HCT116 (cell line): ENCODE data around the gene PRKN. TPM values are rescaled to one million over a fixed set of nuclear protein-coding genes. Genes with fewer than 3 reads are reported as not detected.

Experiments used
- ATAC-seq: fragments of 200-7000 bp; cut with Tn5 transposase; 2 replicates; pipeline ENCODE4 v1.9.1; 2020; ENCODE audit warnings: mild to moderate bottlenecking, moderate library complexity
- BruUV-seq: library from RNA; stranded (reverse); fragments of 400-500 nt; replicated peaks from 2 replicates; lab custom pipeline; 2021; lab: Mats Ljungman, UMichigan
- CTCF ChIA-PET: fragments of 300-600 bp; sonication (Branson Sonifier 250); formaldehyde crosslinking; loops from one replicate; lab custom pipeline; 2021; ENCODE audit warnings: antibody characterized with exemption; lab: Charles Lee
- POLR2A ChIA-PET: fragments of 300-600, 350-600 bp; sonication (Branson Sonifier 250); formaldehyde crosslinking; loops from one replicate; lab custom pipeline; 2021; ENCODE audit warnings: antibody characterized with exemption; lab: Charles Lee
- RAD21 ChIA-PET, 2 experiments: fragments of 300-600 bp; sonication (Branson Sonifier 250); formaldehyde crosslinking; loops; one replicate each; lab custom pipeline; 2023; ENCODE audit warnings: low total read pairs in 2 of 2; ENCODE audit not compliant: uncharacterized antibody in 2 of 2, unreplicated experiment in 2 of 2, low non-redundant PET in 1 of 2; lab: Charles Lee
- DNase-seq: peaks from one replicate; pipeline ENCODE4 v3.0.0-alpha.2; 2010; ENCODE audit warnings: low read depth, low spot score
- H2AFZ ChIP-seq: fragments of 200-600 bp; shearing (Covaris generic), sonication (generic); 2 replicates; pipeline ENCODE4 v1.6.1; 2017; ENCODE audit warnings: low read depth, mixed run types, mixed read lengths, antibody characterized with exemption, low read length; ENCODE audit not compliant: poor library complexity, severe bottlenecking
- H3K27ac ChIP-seq: 2 replicates; pipeline ENCODE4 v1.5.1; 2012; ENCODE audit warnings: low read depth, low read length
- H3K27me3 ChIP-seq: fragments of 200-600 bp; sonication (generic); 2 replicates; pipeline ENCODE4 v1.6.1; 2016; ENCODE audit warnings: mixed run types, low read length, mixed read lengths; ENCODE audit not compliant: insufficient read depth
- H3K36me3 ChIP-seq, 2 experiments: fragments of 200-500 bp in 1 of 2; fragments of 200-600 bp in 1 of 2; sonication (Bioruptor generic) in 1 of 2; sonication (generic) in 1 of 2; 2 replicates each; pipeline versions ENCODE4 v1.5.1 to v1.6.1; 2014 to 2016; ENCODE audit warnings: low read length in 2 of 2, inconsistent platforms in 1 of 2, mixed read lengths in 1 of 2, mixed run types in 1 of 2; ENCODE audit not compliant: insufficient read depth in 2 of 2, control insufficient read depth in 1 of 2
- H3K4me1 ChIP-seq, 2 experiments: fragments of 200-600 bp in 1 of 2; sonication (generic) in 1 of 2; 2 replicates each; pipeline versions ENCODE4 v1.5.1 to v1.6.1; 2012 to 2017; ENCODE audit warnings: low read length in 2 of 2, inconsistent platforms in 1 of 2, mild to moderate bottlenecking in 1 of 2, mixed read lengths in 1 of 2, mixed run types in 1 of 2, moderate library complexity in 1 of 2; ENCODE audit not compliant: insufficient read depth in 2 of 2, control insufficient read depth in 1 of 2
- H3K4me2 ChIP-seq: fragments of 200-600 bp; sonication (generic); 2 replicates; pipeline ENCODE4 v1.6.1; 2017; ENCODE audit warnings: mixed run types, low read length, mixed read lengths
- H3K4me3 ChIP-seq, 2 experiments: fragments of 200-600 bp in 1 of 2; sonication (generic) in 1 of 2; replicated peaks in 1 of 2; 2 replicates each; pipeline ENCODE4 v1.5.1; 2011 to 2016; ENCODE audit warnings: low read length in 2 of 2, control low read depth in 1 of 2, low read depth in 1 of 2, mild to moderate bottlenecking in 1 of 2, mixed read lengths in 1 of 2, mixed run types in 1 of 2
- H3K79me2 ChIP-seq: fragments of 200-600 bp; sonication (generic); 2 replicates; pipeline ENCODE4 v1.6.1; 2017; ENCODE audit warnings: mild to moderate bottlenecking, mixed run types, low read length, moderate library complexity, mixed read lengths; ENCODE audit not compliant: insufficient read depth
- H3K9ac ChIP-seq: fragments of 200-600 bp; sonication (generic); 2 replicates; pipeline ENCODE4 v1.6.1; 2016; ENCODE audit warnings: low read length, mixed read lengths
- H3K9me2 ChIP-seq: fragments of 200-600 bp; sonication (generic), shearing (Covaris generic); 2 replicates; pipeline ENCODE4 v1.6.1; 2017; ENCODE audit warnings: mixed run types, mild to moderate bottlenecking, moderate library complexity; ENCODE audit not compliant: insufficient read depth
- H3K9me3 ChIP-seq, 2 experiments: fragments of 200-500 bp in 1 of 2; fragments of 200-600 bp in 1 of 2; sonication (Bioruptor generic) in 1 of 2; sonication (generic) in 1 of 2; 2 replicates each; pipeline ENCODE4 v1.6.1; 2014 to 2017; ENCODE audit warnings: low read length in 2 of 2, mixed read lengths in 2 of 2, inconsistent platforms in 1 of 2, low read depth in 1 of 2, mild to moderate bottlenecking in 1 of 2, mixed run types in 1 of 2, moderate library complexity in 1 of 2; ENCODE audit not compliant: control insufficient read depth in 1 of 2, insufficient read depth in 1 of 2
- H4K20me1 ChIP-seq: fragments of 200-600 bp; sonication (generic), shearing (Covaris generic); 2 replicates; pipeline ENCODE4 v1.6.1; 2017; ENCODE audit warnings: mixed run types, mild to moderate bottlenecking, moderate library complexity; ENCODE audit not compliant: insufficient read depth
- CTCF ChIP-seq, 3 experiments: fragments of 200-600 bp in 1 of 3; sonication (generic) in 1 of 3; IDR thresholded peaks in 2 of 3; conservative IDR thresholded peaks in 1 of 3; 2 replicates each; pipeline ENCODE4 v1.5.1; 2012 to 2017; ENCODE audit warnings: low read depth in 2 of 3, low read length in 2 of 3, antibody characterized with exemption in 1 of 3, borderline replicate concordance in 1 of 3, control low read depth in 1 of 3, mild to moderate bottlenecking in 1 of 3, mixed read lengths in 1 of 3, mixed run types in 1 of 3, moderate library complexity in 1 of 3; ENCODE audit not compliant: insufficient read depth in 1 of 3
- ELF1 ChIP-seq: IDR thresholded peaks from 2 replicates; pipeline ENCODE4 v1.6.1; 2012; ENCODE audit warnings: low read depth, borderline replicate concordance
- EZH2phosphoT487 ChIP-seq: fragments of 200-600 bp; IDR thresholded peaks from 2 replicates; pipeline ENCODE4 v1.6.1; 2018; ENCODE audit warnings: antibody characterized with exemption, borderline replicate concordance
- FOSL1 ChIP-seq: IDR thresholded peaks from 2 replicates; pipeline ENCODE4 v1.6.1; 2012; ENCODE audit warnings: low read depth
- JUND ChIP-seq: IDR thresholded peaks from 2 replicates; pipeline ENCODE4 v1.6.1; 2012
- POLR2A ChIP-seq: IDR thresholded peaks from 2 replicates; pipeline ENCODE4 v1.7.0; 2011; ENCODE audit warnings: borderline replicate concordance; ENCODE audit not compliant: insufficient read depth, insufficient read length; ENCODE audit errors: extremely low read depth
- POLR2AphosphoS5 ChIP-seq: IDR thresholded peaks from 2 replicates; pipeline ENCODE4 v1.6.1; 2011; ENCODE audit warnings: mild to moderate bottlenecking, low read depth, low read length, moderate library complexity
- RAD21 ChIP-seq: IDR thresholded peaks from 2 replicates; pipeline ENCODE4 v1.6.1; 2012; ENCODE audit warnings: low read depth, mild to moderate bottlenecking
- REST ChIP-seq: IDR thresholded peaks from 2 replicates; pipeline ENCODE4 v1.6.1; 2012; ENCODE audit warnings: low read depth
- SRF ChIP-seq: IDR thresholded peaks from 2 replicates; pipeline ENCODE4 v1.6.1; 2012; ENCODE audit warnings: low read depth
- TCF7L2 ChIP-seq: IDR thresholded peaks from 2 replicates; pipeline ENCODE4 v1.7.0; 2011; ENCODE audit warnings: borderline replicate concordance, inconsistent platforms; ENCODE audit not compliant: insufficient read depth, insufficient read length; ENCODE audit errors: extremely low read depth
- ZNF274 ChIP-seq: fragments of 200-500 bp; sonication (Bioruptor generic); IDR thresholded peaks from 2 replicates; pipeline ENCODE4 v1.6.1; 2014; ENCODE audit warnings: mild to moderate bottlenecking, low read depth, low read length, inconsistent platforms
- intact Hi-C: fragments of 100-400 bp; cut with micrococcal nuclease; formaldehyde crosslinking; loops from 2 replicates; pipeline ENCODE4 v1.10.0; 2022
- total RNA-seq: library from RNA; stranded (reverse); gene quantifications from one replicate; pipeline ENCODE4 v1.2.1, GENCODE V29; 2021; ENCODE audit not compliant: unreplicated experiment

Gene PRKN
- total RNA-seq, 1 experiment from 2014 or later: 2.6 TPM

- POLR2A ChIA-PET: no interaction called here
- H3K36me3 ChIP-seq: no peaks in the 10 kb centered on the region
- DNase-seq (no peak), ATAC-seq (no peak)
- H3K4me1 ChIP-seq: peaks cover 0 to 14% of the 10 kb centered on the region in 2 experiments
- no peaks in the 10 kb centered on the region for H3K9me3 ChIP-seq
- CTCF ChIA-PET: no interaction called here
- no peak for TF ChIP-seq FOSL1
- TF ChIP-seq ZNF274: no peak
- no peak for TF ChIP-seq REST
- H3K9ac ChIP-seq: no peak overlapping the region
- intact Hi-C loops: no loop called here
- RAD21 ChIA-PET: no interaction called here
- H3K27me3 ChIP-seq: no peaks in the 10 kb centered on the region
- no peak overlapping the region for H2AFZ ChIP-seq
- no peak overlapping the region for H3K27ac ChIP-seq
- no peaks in the 10 kb centered on the region for H3K79me2 ChIP-seq
- H3K4me3 ChIP-seq: no peak overlapping the region
- no peak overlapping the region for H3K4me2 ChIP-seq
- H3K9me2 ChIP-seq: no peaks in the 10 kb centered on the region
- BruUV-seq: no TSS peak
- H4K20me1 ChIP-seq: no peaks in the 10 kb centered on the region
These were observed 1239.9 kb downstream of the PRKN start for GRCh38 chr6:161487694-161488093.

- H4K20me1 ChIP-seq: no peaks in the 10 kb centered on the region
- H3K4me3 ChIP-seq: no peak overlapping the region
- ATAC-seq (peak; percentile 22; the same call in 1 of the 2 replicates), DNase-seq (no peak)
- no peaks in the 10 kb centered on the region for H3K27me3 ChIP-seq
- no peak overlapping the region for H3K27ac ChIP-seq
- intact Hi-C loops: no loop called here
- RAD21 ChIA-PET: no interaction called here
- no peaks in the 10 kb centered on the region for H3K36me3 ChIP-seq
- POLR2A ChIA-PET: no interaction called here
- H3K9me2 ChIP-seq: no peaks in the 10 kb centered on the region
- H2AFZ ChIP-seq: peak overlapping the region; percentile 91
- CTCF ChIA-PET: no interaction called here
- no peaks in the 10 kb centered on the region for H3K9me3 ChIP-seq
- H3K4me1 ChIP-seq: peaks cover 0 to 14% of the 10 kb centered on the region in 2 experiments
- no TSS peak for BruUV-seq
- H3K4me2 ChIP-seq: peak overlapping the region; percentile 59
- H3K9ac ChIP-seq: no peak overlapping the region
- H3K79me2 ChIP-seq: no peaks in the 10 kb centered on the region
- TF ChIP-seq TCF7L2: no peak
- no peak for TF ChIP-seq EZH2phosphoT487
- no peak for TF ChIP-seq POLR2AphosphoS5
- TF ChIP-seq POLR2A: no peak
- TF ChIP-seq CTCF (IDR thresholded peaks at IDR 0.05 in 2 of 3, conservative IDR thresholded peaks at IDR 0.05 in 1 of 3; ENCODE audit: borderline replicate concordance in 1 of 3, insufficient read depth in 1 of 3, low read depth in 2 of 3, low read length in 2 of 3): no peak
- TF ChIP-seq ELF1: no peak
- TF ChIP-seq REST: no peak
- TF ChIP-seq RAD21: no peak
- TF ChIP-seq JUND: no peak
- no peak for TF ChIP-seq SRF
These were observed 1240.4 kb downstream of the PRKN start for GRCh38 chr6:161487217-161487531.
